Aorta (tissue), 5 donors: ENCODE data around the gene CCDC167. TPM values are rescaled to one million over a fixed set of nuclear protein-coding genes. Genes with fewer than 3 reads are reported as not detected.

Source experiments
- ATAC-seq: fragments of 200-7000 bp; cut with Tn5 transposase; one replicate; pipeline ENCODE4 v1.9.1; 2022; ENCODE audit warnings: moderate library complexity; ENCODE audit not compliant: low FRiP score
- DNase-seq, 2 donors: peaks; one replicate each; pipeline ENCODE4 v3.0.0-alpha.2; 2020
- H3K27ac ChIP-seq, 2 donors: one replicate each; pipeline ENCODE4 v1.5.1; 2013; ENCODE audit warnings: low read length in 2 of 2, mild to moderate bottlenecking in 2 of 2, moderate library complexity in 2 of 2, control low read depth in 1 of 2, inconsistent platforms in 1 of 2, low read depth in 1 of 2
- H3K27me3 ChIP-seq, 2 donors: one replicate each; pipeline ENCODE4 v1.6.1; 2013; ENCODE audit warnings: control low read depth in 1 of 2, low read length in 1 of 2, mild to moderate bottlenecking in 1 of 2, moderate library complexity in 1 of 2; ENCODE audit not compliant: insufficient read depth in 2 of 2, control insufficient read depth in 1 of 2
- H3K36me3 ChIP-seq, 2 donors: one replicate each; pipeline ENCODE4 v1.6.1; 2013; ENCODE audit warnings: control low read depth in 1 of 2, low read length in 1 of 2, mild to moderate bottlenecking in 1 of 2; ENCODE audit not compliant: insufficient read depth in 2 of 2, control insufficient read depth in 1 of 2
- H3K4me1 ChIP-seq, 2 donors: one replicate each; pipeline ENCODE4 v1.6.1; 2013; ENCODE audit warnings: low read length in 2 of 2, control low read depth in 1 of 2, mild to moderate bottlenecking in 1 of 2, moderate library complexity in 1 of 2; ENCODE audit not compliant: insufficient read depth in 2 of 2, control insufficient read depth in 1 of 2
- H3K4me3 ChIP-seq, 2 donors: one replicate each; pipeline ENCODE4 v1.5.1; 2013; ENCODE audit warnings: low read length in 2 of 2, control low read depth in 1 of 2, mild to moderate bottlenecking in 1 of 2
- H3K9me3 ChIP-seq: one replicate; pipeline ENCODE4 v1.6.1; 2013; ENCODE audit warnings: mild to moderate bottlenecking, low read length; ENCODE audit not compliant: control insufficient read depth
- WGBS, 2 donors: extraction: QIAGEN DNeasy Blood & Tissue Kit; methylation state at CpG; one replicate each; pipeline ENCODE4 v1.1.7; 2013; 5-methylcytosine and 5-hydroxymethylcytosine counted together
- intact Hi-C, 2 donors: fragments of 100-400 bp; cut with DNase I; formaldehyde crosslinking; loops; one replicate each; pipeline versions ENCODE4 v1.14.2 to v1.15.0; 2022
- polyA plus RNA-seq, 2 donors: library from polyadenylated mRNA; stranded (reverse); fragments of 200-250 nt; gene quantifications; one replicate each; pipeline ENCODE4 v1.2.3, GENCODE V29; 2013
- total RNA-seq, 2 donors: library from RNA; stranded (reverse); fragmentation: NEBNext Ultra II Directional; extraction: Animal tissue kit (Norgen Biotek cat#: 25700); gene quantifications; one replicate each; pipeline ENCODE4 v1.2.1, GENCODE V29; 2021
- donor health status: healthy with polysubstance abuse.
- donor health status: Bipolar disorder and iron deficiency.
- donor health status: DM: no; HTN: no; CAD: no.
- donor health status: DM: no; HTN: no; CAD: no.
- donor health status: DM: yes; HTN: yes; CAD: no.

The CCDC167 gene
- total and polyA plus RNA-seq, 4 donors: 11.5 to 34.1 (median 14.8) TPM

DNA sequence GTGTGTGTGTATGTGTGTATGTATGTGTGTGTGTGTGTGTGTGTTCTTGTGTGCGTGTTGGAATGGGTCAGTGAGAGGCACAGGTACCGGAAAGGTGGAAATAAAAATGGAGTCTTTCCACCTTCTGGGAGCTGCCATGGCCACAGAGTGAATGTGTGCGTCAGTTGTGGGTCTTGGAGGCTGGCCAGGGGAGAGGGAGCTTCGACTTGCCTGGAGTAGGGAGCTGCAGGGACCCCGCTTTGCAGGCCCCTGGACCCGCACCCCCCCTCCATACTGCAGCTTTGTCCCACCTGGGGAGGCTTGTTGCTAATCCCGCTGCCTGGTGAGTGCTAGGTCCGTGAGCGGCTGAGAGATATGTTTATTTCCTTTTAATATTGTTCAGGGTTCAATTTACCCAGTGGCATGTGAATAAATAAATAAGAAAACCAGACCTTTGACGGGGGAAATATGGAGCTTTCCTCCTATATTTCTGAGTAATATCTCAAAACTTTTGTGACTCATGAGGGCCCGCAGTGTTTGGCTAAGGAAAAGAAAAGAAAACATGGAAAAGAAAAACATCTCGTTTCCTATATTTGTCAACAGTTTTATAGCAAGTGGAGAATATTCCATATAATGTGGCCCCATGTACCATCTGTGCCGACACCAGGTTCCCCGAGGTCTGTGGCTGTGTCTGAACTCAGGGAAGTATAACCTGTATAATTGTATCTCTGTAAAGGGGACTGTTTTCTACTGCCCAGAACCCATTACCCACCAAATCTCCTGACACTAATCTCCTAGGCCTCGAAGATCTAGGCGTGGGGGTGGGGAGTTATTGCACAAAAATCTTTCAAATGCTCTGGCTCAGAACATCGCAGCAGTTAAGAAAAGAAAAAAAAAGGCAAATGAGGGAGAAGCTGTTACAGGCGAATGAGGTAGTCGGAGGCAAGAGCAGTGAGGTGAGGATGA, 24.6 kb upstream of the CCDC167 start:
- Histone ChIP-seq H3K27me3 (no peaks in the 10 kb centered on the region), H3K27ac (no peak overlapping the region), H3K36me3 (no peaks in the 10 kb centered on the region), H3K4me1 (no peaks in the 10 kb centered on the region), H3K9me3 (no peaks in the 10 kb centered on the region), H3K4me3 (no peak overlapping the region)
- no peak for ATAC-seq
- DNase-seq: no peak
- intact Hi-C loops: no loop called here
- WGBS, 2 donors: 50 to 52% methylated on average over 19 of the region's 19 CpGs

- DNase-seq: no peak
- no peak for ATAC-seq
- intact Hi-C loops: no loop called here
- no peaks in the 10 kb centered on the region for H3K27me3 ChIP-seq
- H3K4me1 ChIP-seq: no peaks in the 10 kb centered on the region
- 81 to 83% methylated on average over 7 of the region's 7 CpGs for WGBS, 2 donors
- H3K4me3 ChIP-seq: no peak overlapping the region
- no peaks in the 10 kb centered on the region for H3K36me3 ChIP-seq
- H3K27ac ChIP-seq: no peak overlapping the region
- H3K9me3 ChIP-seq: no peaks in the 10 kb centered on the region
These were observed 23.7 kb upstream of the CCDC167 start for GRCh38 chr6:37523412-37523811.

DNA sequence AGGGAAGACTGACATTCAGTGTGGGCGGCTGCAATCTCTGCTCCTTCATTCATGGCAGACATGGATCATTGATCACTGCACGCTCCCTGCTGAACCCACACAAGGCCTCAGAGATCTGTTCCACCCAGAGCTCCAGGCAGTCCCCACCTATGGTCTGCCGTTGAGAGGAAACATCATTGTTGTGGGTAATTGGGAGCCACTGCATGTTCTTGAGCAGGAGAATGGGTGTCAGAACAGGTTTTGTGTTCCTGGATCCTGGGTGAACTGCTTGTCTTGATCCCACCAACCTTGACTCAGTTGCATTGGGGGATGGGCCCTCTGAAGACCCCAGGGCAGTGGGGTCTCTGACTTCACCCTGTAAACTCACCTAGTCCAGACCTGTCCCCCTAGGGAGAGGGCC, 23.1 kb upstream of the CCDC167 start:
- H3K27ac ChIP-seq: no peak overlapping the region
- no peaks in the 10 kb centered on the region for H3K27me3 ChIP-seq
- 91 to 92% methylated on average over 3 of the region's 3 CpGs for WGBS, 2 donors
- no peaks in the 10 kb centered on the region for H3K9me3 ChIP-seq
- no peaks in the 10 kb centered on the region for H3K36me3 ChIP-seq
- no peaks in the 10 kb centered on the region for H3K4me1 ChIP-seq
- ATAC-seq (no peak), DNase-seq (no peak)
- intact Hi-C loops: no loop called here
- no peak overlapping the region for H3K4me3 ChIP-seq

DNA sequence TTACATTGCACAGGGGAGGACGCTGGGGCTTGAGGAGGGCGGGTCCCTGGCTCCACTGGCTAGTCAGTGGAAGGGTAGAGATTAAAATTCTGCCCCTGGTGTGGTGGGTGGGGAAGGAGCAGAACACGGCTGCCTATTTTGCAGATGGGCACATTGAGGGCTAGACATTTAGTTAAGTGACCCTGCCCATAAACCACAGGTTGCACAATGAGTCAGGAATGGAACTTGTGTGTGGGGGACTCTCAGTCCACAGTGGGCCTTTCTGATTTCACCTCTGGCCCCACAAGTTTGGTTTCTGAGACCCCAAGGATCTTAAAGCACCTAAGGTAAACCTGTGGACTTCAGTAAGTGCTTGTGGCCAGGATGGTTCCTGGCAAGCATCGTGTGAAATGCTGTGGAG, 22.0 kb upstream of the CCDC167 start:
- Histone ChIP-seq H3K4me3 (no peak overlapping the region), H3K4me1 (no peaks in the 10 kb centered on the region), H3K9me3 (no peaks in the 10 kb centered on the region), H3K27ac (no peak overlapping the region), H3K36me3 (no peaks in the 10 kb centered on the region), H3K27me3 (no peaks in the 10 kb centered on the region)
- intact Hi-C loops: no loop called here
- ATAC-seq (no peak), DNase-seq (no peak)
- 78 to 84% methylated on average over 4 of the region's 4 CpGs for WGBS, 2 donors

GRCh38 chr6:37520926-37521325, 21.2 kb upstream of the CCDC167 start:
- ATAC-seq: no peak
- WGBS, 2 donors: 85 to 90% methylated on average over 5 to 6 of the region's 6 CpGs

GRCh38 chr6:37519461-37519860, 19.8 kb upstream of the CCDC167 start:
- Histone ChIP-seq H3K27me3 (no peaks in the 10 kb centered on the region), H3K9me3 (no peaks in the 10 kb centered on the region), H3K27ac (no peak overlapping the region), H3K4me1 (no peaks in the 10 kb centered on the region), H3K4me3 (no peak overlapping the region), H3K36me3 (no peaks in the 10 kb centered on the region)
- ATAC-seq: no peak
- intact Hi-C loops: no loop called here
- 97 to 98% methylated on average over 5 of the region's 5 CpGs for WGBS, 2 donors
- DNase-seq: no peak

More at GRCh38 chr6:37520926-37521325, 21.2 kb upstream of the CCDC167 start:
- no peak for DNase-seq
- H3K4me3 ChIP-seq: no peak overlapping the region
- no peaks in the 10 kb centered on the region for H3K4me1 ChIP-seq
- intact Hi-C loops: no loop called here
- H3K36me3 ChIP-seq: no peaks in the 10 kb centered on the region
- H3K27ac ChIP-seq: no peak overlapping the region
- no peaks in the 10 kb centered on the region for H3K9me3 ChIP-seq
- H3K27me3 ChIP-seq: no peaks in the 10 kb centered on the region

- WGBS, 2 donors: 91 to 93% methylated on average over 6 of the region's 6 CpGs
- Histone ChIP-seq H3K36me3 (no peaks in the 10 kb centered on the region), H3K27ac (no peak overlapping the region), H3K27me3 (no peaks in the 10 kb centered on the region), H3K9me3 (no peaks in the 10 kb centered on the region), H3K4me1 (no peaks in the 10 kb centered on the region), H3K4me3 (no peak overlapping the region)
- DNase-seq (no peak), ATAC-seq (no peak)
- intact Hi-C loops: no loop called here
These were observed 18.4 kb upstream of the CCDC167 start for GRCh38 chr6:37518116-37518515.

- H3K9me3 ChIP-seq: no peaks in the 10 kb centered on the region
- no peak overlapping the region for H3K27ac ChIP-seq
- H3K27me3 ChIP-seq: no peaks in the 10 kb centered on the region
- H3K36me3 ChIP-seq: no peaks in the 10 kb centered on the region
- H3K4me1 ChIP-seq: no peaks in the 10 kb centered on the region
- intact Hi-C loops: no loop called here
- no peak overlapping the region for H3K4me3 ChIP-seq
- ATAC-seq (no peak), DNase-seq (no peak)
- 83 to 88% methylated on average over 11 of the region's 11 CpGs for WGBS, 2 donors
These were observed 17.7 kb upstream of the CCDC167 start for GRCh38 chr6:37517411-37517812.

DNA sequence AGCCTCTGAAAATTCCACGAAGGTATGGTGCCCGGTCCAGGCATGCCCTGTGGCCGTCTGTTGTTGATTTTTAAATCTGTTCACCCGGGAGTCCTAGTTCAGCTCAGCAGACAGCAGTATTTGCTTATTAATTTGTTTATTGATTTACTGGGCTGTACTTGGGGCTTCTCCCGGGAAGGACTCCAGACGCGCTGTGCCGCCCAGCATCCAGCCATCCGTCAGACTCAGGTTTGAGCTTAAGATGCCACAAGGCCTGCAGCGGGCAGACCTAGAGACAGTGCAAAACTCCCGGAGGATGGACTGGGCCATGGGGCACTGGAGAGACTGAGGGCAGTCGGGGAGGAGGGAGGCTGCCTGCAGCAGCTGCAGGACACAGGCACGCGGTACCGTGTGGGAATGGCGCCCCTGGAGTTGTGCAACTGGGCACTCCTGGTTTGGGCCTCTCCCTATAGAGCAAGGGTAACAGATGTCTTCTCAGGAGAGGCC, 17.3 kb upstream of the CCDC167 start:
- H3K36me3 ChIP-seq: no peaks in the 10 kb centered on the region
- no peak overlapping the region for H3K27ac ChIP-seq
- ATAC-seq (no peak), DNase-seq (no peak)
- H3K27me3 ChIP-seq: no peaks in the 10 kb centered on the region
- H3K4me3 ChIP-seq: no peak overlapping the region
- intact Hi-C loops: no loop called here
- no peaks in the 10 kb centered on the region for H3K4me1 ChIP-seq
- no peaks in the 10 kb centered on the region for H3K9me3 ChIP-seq
- 86 to 93% methylated on average over 16 of the region's 16 CpGs for WGBS, 2 donors
